WI38 (cell line): ENCODE results near the gene IFRD2.
"Not testable (repeated sequence)": the region's sequence is repeated elsewhere in the genome, so short reads cannot be mapped to it uniquely, and the experiment has no call there.

Experiments
- H3K4me3 ChIP-seq: 2 replicates; pipeline ENCODE4 v1.5.1; 2011; ENCODE audit warnings: low read depth, mild to moderate bottlenecking, control low read depth, low read length
- CTCF ChIP-seq: IDR thresholded peaks from 2 replicates; pipeline ENCODE4 v1.5.1; 2012; ENCODE audit warnings: low read depth, mild to moderate bottlenecking, control low read depth, low read length

Gene IFRD2

GRCh38 chr3:50245831-50246516, 46.3 kb downstream of the IFRD2 start:
- peak; percentile 96 for TF ChIP-seq CTCF
- H3K4me3 ChIP-seq, result peak overlapping the region; percentile 33

- H3K4me3 ChIP-seq, result peak overlapping the region; percentile 33
- TF ChIP-seq CTCF, result no peak
Measured at GRCh38 chr3:50245251-50245745, 46.9 kb downstream of the IFRD2 start.

- not testable (repeated sequence) for H3K4me3 ChIP-seq
Measured at GRCh38 chr3:50244813-50245212, 47.4 kb downstream of the IFRD2 start.

- H3K4me3 ChIP-seq, result no peak overlapping the region
- TF ChIP-seq CTCF, result no peak
Measured at GRCh38 chr3:50243543-50243895, 48.7 kb downstream of the IFRD2 start.

- H3K4me3 ChIP-seq, result no peak overlapping the region
- TF ChIP-seq CTCF, result no peak
Measured at GRCh38 chr3:50242851-50243542, 49.2 kb downstream of the IFRD2 start.

- H3K4me3 ChIP-seq, result no peak overlapping the region
- TF ChIP-seq CTCF, result no peak
Measured at GRCh38 chr3:50242381-50242770, 49.9 kb downstream of the IFRD2 start.

- no peak for TF ChIP-seq CTCF
- no peak overlapping the region for H3K4me3 ChIP-seq
Measured at GRCh38 chr3:50241713-50242380, 50.4 kb downstream of the IFRD2 start.
